Activated CD4-positive, alpha-beta memory T cell treated with anti-CD3 and anti-CD28 coated beads for 36 hours (primary cell): ENCODE results near the gene GPR83. TPM values are rescaled to one million over a fixed set of nuclear protein-coding genes. Genes with fewer than 3 reads are reported as not detected.

Source experiments
- CTCF ChIA-PET: fragments of 350-600 bp; sonication (Branson Sonifier 250); formaldehyde crosslinking; loops from one replicate; lab custom pipeline; 2021; ENCODE audit warnings: antibody characterized with exemption, inconsistent platforms; lab: Charles Lee
- POLR2A ChIA-PET: fragments of 350-600 bp; sonication (Branson Sonifier 250); formaldehyde crosslinking; loops from one replicate; lab custom pipeline; 2021; ENCODE audit warnings: antibody characterized with exemption; lab: Charles Lee
- DNase-seq: peaks from one replicate; pipeline ENCODE4 v3.0.0-alpha.2; 2020
- H3K27ac Mint-ChIP-seq: one replicate; pipeline ENCODE4 v1.8.0; 2021; ENCODE audit warnings: mixed read lengths
- H3K27me3 Mint-ChIP-seq: one replicate; pipeline ENCODE4 v1.8.0; 2021; ENCODE audit warnings: mixed read lengths
- H3K36me3 Mint-ChIP-seq: one replicate; pipeline ENCODE4 v1.8.0; 2021; ENCODE audit warnings: mixed read lengths
- H3K4me1 Mint-ChIP-seq: one replicate; pipeline ENCODE4 v1.8.0; 2021; ENCODE audit warnings: low read depth, mixed read lengths
- H3K4me3 Mint-ChIP-seq: one replicate; pipeline ENCODE4 v1.8.0; 2021; ENCODE audit warnings: mild to moderate bottlenecking, mixed read lengths
- H3K9me3 Mint-ChIP-seq: one replicate; pipeline ENCODE4 v1.8.0; 2021; ENCODE audit warnings: mixed read lengths
- intact Hi-C: fragments of 100-400 bp; cut with micrococcal nuclease; formaldehyde crosslinking; loops from one replicate; pipeline ENCODE4 v1.15.1; 2023
- total RNA-seq, 2 experiments: library from RNA; stranded (reverse); gene quantifications; one replicate each; pipeline ENCODE4 v1.2.3, GENCODE V29; 2021

The GPR83 gene
- total RNA-seq, result not detected

- Mint-ChIP-seq H3K27me3 (peaks cover 42% of the 10 kb centered on the region), H3K4me3 (no peak within 1 kb of the TSS), H3K4me1 (peaks cover 7% of the 10 kb centered on the region), H3K27ac (no peak within 1 kb of the TSS), H3K9me3 (peaks cover 15% of the 10 kb centered on the region), H3K36me3 (no peaks in the 10 kb centered on the region)
- CTCF ChIA-PET, result no interaction called here
- POLR2A ChIA-PET, result no interaction called here
- no peak for DNase-seq
- intact Hi-C loops, result no loop called here
These were observed at the start of gene GPR83 for GRCh38 chr11:94400839-94401772. TSS of gene GPR83 (minus strand) at chr11:94401419. CDS start at chr11:94401247, 172 bp downstream.

GRCh38 chr11:94450048-94450447 lies 48.8 kb upstream of the GPR83 start:
- intact Hi-C loops, result no loop called here
- Mint-ChIP-seq H3K27ac (no peak overlapping the region), H3K9me3 (peaks cover 3% of the 10 kb centered on the region), H3K4me1 (no peaks in the 10 kb centered on the region), H3K4me3 (no peak overlapping the region), H3K27me3 (no peaks in the 10 kb centered on the region), H3K36me3 (peaks cover 31% of the 10 kb centered on the region)
- DNase-seq, result no peak
- CTCF ChIA-PET, result interaction anchor here (0.9 kb wide), 1 partner anchor 55 kb away, joined by 3 read pairs; no protein-coding TSS in a partner anchor
- POLR2A ChIA-PET, result no interaction called here

- H3K27ac Mint-ChIP-seq, result no peak overlapping the region
- H3K27me3 Mint-ChIP-seq, result no peaks in the 10 kb centered on the region
- intact Hi-C loops, result no loop called here
- no peak overlapping the region for H3K4me3 Mint-ChIP-seq
- CTCF ChIA-PET, result no interaction called here
- no peak for DNase-seq
- POLR2A ChIA-PET, result no interaction called here
- peaks cover 3% of the 10 kb centered on the region for H3K9me3 Mint-ChIP-seq
- H3K36me3 Mint-ChIP-seq, result peaks cover 30% of the 10 kb centered on the region
- no peaks in the 10 kb centered on the region for H3K4me1 Mint-ChIP-seq
These were observed 48.2 kb upstream of the GPR83 start for GRCh38 chr11:94449437-94449836.

GRCh38 chr11:94449029-94449428 lies 47.8 kb upstream of the GPR83 start:
- Mint-ChIP-seq H3K4me1 (no peaks in the 10 kb centered on the region), H3K27ac (no peak overlapping the region), H3K4me3 (no peak overlapping the region), H3K27me3 (no peaks in the 10 kb centered on the region), H3K9me3 (peaks cover 3% of the 10 kb centered on the region), H3K36me3 (peaks cover 34% of the 10 kb centered on the region)
- intact Hi-C loops, result no loop called here
- ChIA-PET CTCF (no interaction called here), POLR2A (no interaction called here)
- no peak for DNase-seq

DNA sequence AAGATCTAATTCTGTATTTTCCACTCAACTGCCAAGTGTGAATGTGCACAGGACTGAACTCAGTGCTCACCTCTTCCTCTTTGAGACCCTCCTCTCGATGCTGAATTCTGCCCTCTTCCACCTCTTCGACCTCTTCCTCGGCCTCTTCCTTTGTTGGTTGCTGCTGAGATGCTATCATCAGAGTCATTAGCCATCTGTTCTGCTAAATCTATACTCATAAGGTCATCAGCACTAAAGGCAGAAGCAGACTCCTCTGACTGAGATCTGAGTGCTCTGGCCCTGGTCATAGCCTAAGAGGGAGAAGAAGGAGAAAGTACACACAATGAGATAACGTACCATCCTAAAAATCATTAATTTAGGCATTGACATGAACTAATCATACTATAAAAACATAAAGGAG lies 45.9 kb upstream of the GPR83 start:
- H3K27me3 Mint-ChIP-seq, result no peaks in the 10 kb centered on the region
- H3K4me1 Mint-ChIP-seq, result no peaks in the 10 kb centered on the region
- H3K36me3 Mint-ChIP-seq, result peaks cover 31% of the 10 kb centered on the region
- H3K9me3 Mint-ChIP-seq, result no peaks in the 10 kb centered on the region
- no peak overlapping the region for H3K27ac Mint-ChIP-seq
- ChIA-PET POLR2A (no interaction called here), CTCF (no interaction called here)
- DNase-seq, result no peak
- H3K4me3 Mint-ChIP-seq, result no peak overlapping the region
- intact Hi-C loops, result no loop called here

DNA sequence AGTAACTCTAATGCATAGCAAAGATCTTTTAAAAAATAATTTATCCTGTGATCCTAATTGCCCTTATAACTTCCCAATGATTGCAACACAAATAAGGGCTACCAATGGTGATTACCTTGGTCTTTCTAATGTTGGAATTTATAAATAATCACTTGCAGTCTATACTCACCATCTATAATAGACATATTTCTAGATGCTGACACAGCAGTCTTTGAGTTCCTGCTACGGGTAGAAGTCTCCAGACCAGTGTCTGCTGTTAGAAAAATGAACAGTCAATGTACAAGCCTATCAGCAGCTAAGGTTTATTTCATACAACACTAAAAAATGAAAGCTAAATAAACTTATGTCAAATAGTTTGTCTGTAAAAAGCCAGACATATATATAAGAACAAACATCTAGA lies 44.4 kb upstream of the GPR83 start:
- intact Hi-C loops, result no loop called here
- Mint-ChIP-seq H3K27me3 (no peaks in the 10 kb centered on the region), H3K4me3 (no peak overlapping the region), H3K36me3 (peaks cover 39% of the 10 kb centered on the region), H3K9me3 (no peaks in the 10 kb centered on the region), H3K4me1 (no peaks in the 10 kb centered on the region), H3K27ac (no peak overlapping the region)
- no peak for DNase-seq
- CTCF ChIA-PET, result no interaction called here
- POLR2A ChIA-PET, result no interaction called here

GRCh38 chr11:94433049-94433448 lies 31.8 kb upstream of the GPR83 start:
- CTCF ChIA-PET, result no interaction called here
- Mint-ChIP-seq H3K27ac (no peak overlapping the region), H3K9me3 (no peaks in the 10 kb centered on the region), H3K36me3 (peaks cover 62% of the 10 kb centered on the region), H3K4me3 (no peak overlapping the region), H3K4me1 (peaks cover 2% of the 10 kb centered on the region), H3K27me3 (no peaks in the 10 kb centered on the region)
- POLR2A ChIA-PET, result no interaction called here
- no peak for DNase-seq
- intact Hi-C loops, result no loop called here

GRCh38 chr11:94424662-94425061 lies 23.4 kb upstream of the GPR83 start:
- no peak overlapping the region for H3K4me3 Mint-ChIP-seq
- DNase-seq, result no peak
- peaks cover 61% of the 10 kb centered on the region for H3K36me3 Mint-ChIP-seq
- no peaks in the 10 kb centered on the region for H3K27me3 Mint-ChIP-seq
- ChIA-PET POLR2A (no interaction called here), CTCF (no interaction called here)
- H3K9me3 Mint-ChIP-seq, result peaks cover 3% of the 10 kb centered on the region
- H3K27ac Mint-ChIP-seq, result no peak overlapping the region
- no peaks in the 10 kb centered on the region for H3K4me1 Mint-ChIP-seq
- intact Hi-C loops, result no loop called here

DNA sequence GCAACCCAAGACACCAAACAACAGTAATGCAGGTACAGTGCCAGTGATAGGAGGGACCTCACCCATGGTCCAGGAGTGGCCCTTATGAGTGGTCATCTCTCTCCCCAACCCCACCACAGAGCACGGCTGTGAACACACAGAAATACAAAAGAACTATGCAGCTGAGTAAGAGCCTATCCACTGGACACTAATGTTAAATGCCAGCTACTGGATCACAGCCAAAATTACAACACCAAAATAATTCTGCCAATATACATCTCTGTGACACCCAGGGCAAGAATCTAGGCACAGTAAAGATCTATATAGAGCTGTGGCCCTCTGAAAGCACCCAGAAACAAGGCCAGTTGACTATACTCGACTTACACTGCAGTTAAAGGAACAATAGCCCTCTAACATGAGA lies 22.8 kb upstream of the GPR83 start:
- DNase-seq, result no peak
- intact Hi-C loops, result no loop called here
- H3K4me3 Mint-ChIP-seq, result no peak overlapping the region
- H3K27ac Mint-ChIP-seq, result no peak overlapping the region
- H3K27me3 Mint-ChIP-seq, result no peaks in the 10 kb centered on the region
- ChIA-PET CTCF (no interaction called here), POLR2A (no interaction called here)
- H3K9me3 Mint-ChIP-seq, result peaks cover 3% of the 10 kb centered on the region
- no peaks in the 10 kb centered on the region for H3K4me1 Mint-ChIP-seq
- H3K36me3 Mint-ChIP-seq, result peaks cover 56% of the 10 kb centered on the region

DNA sequence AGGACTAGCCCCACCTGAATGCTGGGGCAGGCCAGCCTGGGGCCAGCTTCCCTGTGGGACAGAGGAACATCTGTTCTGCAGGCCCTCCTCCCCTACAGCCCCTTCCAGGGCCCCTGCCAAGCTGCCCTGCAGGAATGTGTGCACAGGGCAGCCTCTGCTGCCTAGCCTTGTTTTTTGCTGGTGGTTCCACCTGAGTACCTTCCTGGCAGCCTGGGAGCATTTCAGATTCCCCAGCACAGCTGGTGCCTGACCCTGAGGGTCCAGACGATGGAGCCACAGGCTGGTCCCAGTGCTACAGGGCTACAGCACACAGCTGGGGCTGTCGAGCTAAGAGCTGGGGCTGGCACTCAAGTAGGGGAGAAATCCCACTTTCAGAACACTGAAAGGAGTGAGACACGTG lies 22.3 kb upstream of the GPR83 start:
- Mint-ChIP-seq H3K4me3 (no peak overlapping the region), H3K9me3 (peaks cover 3% of the 10 kb centered on the region), H3K4me1 (no peaks in the 10 kb centered on the region), H3K36me3 (peaks cover 52% of the 10 kb centered on the region), H3K27me3 (no peaks in the 10 kb centered on the region), H3K27ac (no peak overlapping the region)
- intact Hi-C loops, result no loop called here
- ChIA-PET POLR2A (no interaction called here), CTCF (no interaction called here)
- no peak for DNase-seq

- Mint-ChIP-seq H3K27me3 (no peaks in the 10 kb centered on the region), H3K4me1 (no peaks in the 10 kb centered on the region), H3K4me3 (no peak overlapping the region), H3K36me3 (peaks cover 35% of the 10 kb centered on the region), H3K27ac (no peak overlapping the region), H3K9me3 (no peaks in the 10 kb centered on the region)
- no peak for DNase-seq
- POLR2A ChIA-PET, result no interaction called here
- intact Hi-C loops, result no loop called here
- CTCF ChIA-PET, result interaction anchor here (0.9 kb wide), 1 partner anchor 247 kb away, joined by 3 read pairs; no protein-coding TSS in a partner anchor
These were observed 17.0 kb upstream of the GPR83 start for GRCh38 chr11:94418123-94418765.

GRCh38 chr11:94417386-94417987 lies 16.3 kb upstream of the GPR83 start:
- CTCF ChIA-PET, result interaction anchor here (0.9 to 1.2 kb wide), 3 partner anchors 12 to 522 kb away, joined by 3 to 4 read pairs (median 3); no protein-coding TSS in a partner anchor
- intact Hi-C loops, result no loop called here
- POLR2A ChIA-PET, result no interaction called here
- no peak for DNase-seq
- Mint-ChIP-seq H3K27ac (no peak overlapping the region), H3K36me3 (peaks cover 39% of the 10 kb centered on the region), H3K9me3 (no peaks in the 10 kb centered on the region), H3K4me1 (no peaks in the 10 kb centered on the region), H3K4me3 (no peak overlapping the region), H3K27me3 (no peaks in the 10 kb centered on the region)
